ENCODE measurements around the gene S1PR3.

S1PR3 gene

GRCh38 chr9:88969646-88970373 lies 21.5 kb upstream of the S1PR3 start:
- no peak for DNase-seq

GRCh38 chr9:88971131-88971960 lies 19.9 kb upstream of the S1PR3 start:
- no peak for DNase-seq

- DNase-seq = no peak
Measured at GRCh38 chr9:88972401-88972800, 18.9 kb upstream of the S1PR3 start.

- no peak for DNase-seq
Measured at GRCh38 chr9:88973281-88974045, 17.8 kb upstream of the S1PR3 start.

GRCh38 chr9:88974641-88975040 lies 16.6 kb upstream of the S1PR3 start:
- DNase-seq = no peak

GRCh38 chr9:88975966-88976889 lies 15.0 kb upstream of the S1PR3 start:
- DNase-seq = no peak

- no peak for DNase-seq
Measured at GRCh38 chr9:88976890-88977257, 14.4 kb upstream of the S1PR3 start.

GRCh38 chr9:88978034-88978433 lies 13.2 kb upstream of the S1PR3 start:
- no peak for DNase-seq

- no peak for DNase-seq
Measured at GRCh38 chr9:88979021-88979420, 12.2 kb upstream of the S1PR3 start.

- DNase-seq = no peak
Measured at GRCh38 chr9:88979791-88980190, 11.5 kb upstream of the S1PR3 start.

GRCh38 chr9:88980740-88981203 lies 10.5 kb upstream of the S1PR3 start:
- no peak for DNase-seq

- DNase-seq = no peak
Measured at GRCh38 chr9:88983865-88984542, 7.3 kb upstream of the S1PR3 start.

- DNase-seq = no peak
Measured at GRCh38 chr9:88984543-88984883, 6.8 kb upstream of the S1PR3 start.

GRCh38 chr9:88985616-88986015 lies 5.7 kb upstream of the S1PR3 start:
- DNase-seq = no peak

GRCh38 chr9:88986776-88987175 lies 4.5 kb upstream of the S1PR3 start:
- DNase-seq = no peak

GRCh38 chr9:88987661-88988060 lies 3.6 kb upstream of the S1PR3 start:
- DNase-seq = no peak

GRCh38 chr9:88988796-88989641 lies 2.2 kb upstream of the S1PR3 start:
- DNase-seq = no peak

- no peak for DNase-seq
Measured at GRCh38 chr9:88990041-88990728, 1.1 kb upstream of the S1PR3 start.

GRCh38 chr9:88990729-88991065 lies 571 bp upstream of the S1PR3 start:
- DNase-seq = no peak

- DNase-seq = no peak
Measured at GRCh38 chr9:88992556-88992955, 1.3 kb downstream of the S1PR3 start.

Measured in activated naive CD4-positive, alpha-beta T cell treated with Interleukin-2 at 50 U/mL for 16 hours (primary cell).